Muscle layer of duodenum (tissue), 2 donors: ENCODE results near the gene HES1.
A peak's percentile ranks its signal among the peaks of the same experiment; 100 is the strongest.
"Not testable (repeated sequence)": the region's sequence is repeated elsewhere in the genome, so short reads cannot be mapped to it uniquely, and the experiment has no call there.

Experiments used
- H3K27ac ChIP-seq: one replicate; pipeline ENCODE4 v1.7.0; 2013; ENCODE audit warnings: mild to moderate bottlenecking, low read length
- H3K27me3 ChIP-seq: one replicate; pipeline ENCODE4 v1.7.0; 2013; ENCODE audit warnings: low read depth, mild to moderate bottlenecking, control low read depth, low read length
- H3K36me3 ChIP-seq, 2 donors: one replicate each; pipeline ENCODE4 v1.7.0; 2013; ENCODE audit warnings: low read length in 2 of 2, control low read depth in 1 of 2, mild to moderate bottlenecking in 1 of 2; ENCODE audit not compliant: insufficient read depth in 2 of 2, control insufficient read depth in 1 of 2
- H3K4me1 ChIP-seq, 2 donors: one replicate each; pipeline ENCODE4 v1.7.0; 2013; ENCODE audit warnings: low read length in 2 of 2, mild to moderate bottlenecking in 2 of 2, control low read depth in 1 of 2, moderate library complexity in 1 of 2; ENCODE audit not compliant: insufficient read depth in 2 of 2, control insufficient read depth in 1 of 2
- H3K4me3 ChIP-seq, 2 donors: one replicate each; pipeline ENCODE4 v1.7.0; 2013; ENCODE audit warnings: low read length in 2 of 2, low read depth in 1 of 2, mild to moderate bottlenecking in 1 of 2
- H3K9me3 ChIP-seq, 2 donors: one replicate each; pipeline ENCODE4 v1.7.0; 2013; ENCODE audit warnings: low read length in 2 of 2, control low read depth in 1 of 2, mild to moderate bottlenecking in 1 of 2; ENCODE audit not compliant: control insufficient read depth in 1 of 2
- donor health status: healthy.

Gene HES1

DNA sequence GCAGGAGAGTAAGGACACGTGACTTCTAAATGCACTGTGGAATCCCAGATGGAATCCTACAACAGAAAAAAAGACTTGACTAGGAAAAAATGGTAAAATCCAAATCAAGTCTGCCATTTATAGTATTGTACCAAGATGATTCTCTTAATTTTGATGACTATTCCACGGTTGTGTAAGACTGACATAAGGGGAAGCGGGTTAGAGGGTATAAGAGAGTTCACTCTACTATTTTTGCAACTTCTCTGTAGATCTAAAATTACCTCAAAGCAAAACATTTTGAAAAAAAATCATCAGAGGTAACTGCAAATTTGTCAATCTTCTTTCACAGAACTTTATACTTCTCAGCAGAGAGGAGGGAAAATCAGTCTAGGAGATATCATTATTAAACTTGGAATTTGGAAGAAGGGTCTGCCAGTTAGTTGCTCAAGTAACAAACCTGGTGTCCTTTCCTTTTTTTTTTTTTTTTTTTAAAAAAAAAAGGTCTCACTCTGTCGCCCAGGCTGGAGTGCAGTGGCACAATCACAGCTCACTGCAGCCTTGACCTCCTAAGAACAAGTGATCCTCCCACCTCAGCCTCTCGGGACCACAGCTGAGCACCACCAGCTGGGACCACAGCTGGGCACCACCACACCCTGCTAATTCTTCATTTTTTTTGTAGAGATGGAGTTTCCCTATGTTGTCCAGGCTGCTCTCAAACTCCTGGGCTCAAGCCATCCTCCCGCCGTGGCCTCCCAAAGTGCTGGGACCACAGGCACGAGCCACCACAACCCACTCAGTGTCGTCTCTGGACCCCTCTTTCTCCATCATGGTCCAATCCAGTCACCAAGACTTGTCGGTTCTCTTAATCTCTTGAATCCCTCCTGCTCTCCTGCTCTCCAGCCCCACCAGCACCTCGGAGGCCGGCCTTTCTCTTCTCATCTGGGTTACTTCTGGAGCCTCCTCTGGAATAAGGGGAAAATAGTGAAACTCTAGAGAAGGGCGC lies 14.9 kb upstream of the HES1 start:
- Histone ChIP-seq H3K4me1 (peaks cover 0 to 5% of the 10 kb centered on the region in 2 donors), H3K36me3 (no peaks in the 10 kb centered on the region), H3K27ac (no peak overlapping the region), H3K27me3 (no peaks in the 10 kb centered on the region), H3K4me3 (no peak overlapping the region), H3K9me3 (no peaks in the 10 kb centered on the region)

DNA sequence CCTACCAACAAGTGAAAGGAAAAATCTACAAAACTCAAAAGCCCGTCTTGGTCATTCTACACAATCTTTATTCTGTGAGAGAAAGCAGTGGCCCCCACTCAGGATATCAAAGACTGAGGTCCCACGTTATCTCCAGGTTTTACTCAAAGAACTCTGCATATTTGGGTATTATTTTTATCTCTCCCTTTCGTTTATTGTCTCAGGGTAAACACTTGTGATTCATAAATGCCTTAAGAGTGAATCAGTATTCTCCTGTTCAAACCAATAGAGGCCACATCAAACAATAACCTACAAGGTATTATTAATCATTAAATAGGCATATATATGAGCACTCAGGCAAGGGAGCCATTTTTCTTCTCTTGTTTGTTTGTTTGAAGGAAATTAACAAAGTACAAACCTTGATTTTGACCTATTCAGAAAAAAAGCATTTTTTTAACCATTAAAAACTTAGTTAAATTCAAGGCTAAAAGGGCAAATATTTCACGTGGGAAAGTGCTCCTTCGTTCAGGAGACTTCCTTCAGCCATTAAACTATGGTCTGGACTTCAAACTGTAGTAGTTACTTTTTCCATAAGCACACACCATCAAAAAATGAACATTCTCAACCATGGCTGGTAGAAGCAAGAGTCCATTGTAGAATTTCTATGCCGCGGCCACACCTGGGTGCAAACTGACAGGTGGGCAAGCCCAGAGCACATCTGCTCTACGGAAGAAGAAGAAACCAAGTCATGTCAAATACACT lies 13.9 kb upstream of the HES1 start:
- no peaks in the 10 kb centered on the region for H3K27me3 ChIP-seq
- H3K4me1 ChIP-seq: peaks cover 0 to 5% of the 10 kb centered on the region in 2 donors
- H3K36me3 ChIP-seq: no peaks in the 10 kb centered on the region
- no peak overlapping the region for H3K4me3 ChIP-seq
- H3K9me3 ChIP-seq: no peaks in the 10 kb centered on the region
- peak overlapping the region; percentile 4 for H3K27ac ChIP-seq

DNA sequence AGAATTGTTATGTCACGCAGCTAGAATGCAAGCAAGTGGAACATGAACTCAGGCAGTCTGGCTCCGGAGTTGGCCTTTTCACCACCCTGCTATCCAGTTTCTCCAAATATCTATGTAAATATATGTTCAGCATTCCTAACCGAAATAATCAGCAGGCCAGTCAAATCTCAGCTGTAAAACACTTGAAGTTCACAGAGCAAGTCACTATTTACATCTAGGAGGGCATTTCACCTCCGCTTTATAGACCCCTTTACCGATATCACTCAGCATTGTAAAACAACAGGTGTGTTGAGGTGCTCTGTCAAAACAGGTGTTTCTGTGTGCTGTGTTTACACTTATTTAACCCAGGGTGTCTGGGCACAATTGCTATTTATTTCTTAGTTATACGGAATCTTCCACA lies 12.2 kb upstream of the HES1 start:
- H3K9me3 ChIP-seq: no peaks in the 10 kb centered on the region
- H3K4me1 ChIP-seq: no peaks in the 10 kb centered on the region
- H3K27me3 ChIP-seq: no peaks in the 10 kb centered on the region
- H3K4me3 ChIP-seq: no peak overlapping the region
- H3K27ac ChIP-seq: no peak overlapping the region
- no peaks in the 10 kb centered on the region for H3K36me3 ChIP-seq

DNA sequence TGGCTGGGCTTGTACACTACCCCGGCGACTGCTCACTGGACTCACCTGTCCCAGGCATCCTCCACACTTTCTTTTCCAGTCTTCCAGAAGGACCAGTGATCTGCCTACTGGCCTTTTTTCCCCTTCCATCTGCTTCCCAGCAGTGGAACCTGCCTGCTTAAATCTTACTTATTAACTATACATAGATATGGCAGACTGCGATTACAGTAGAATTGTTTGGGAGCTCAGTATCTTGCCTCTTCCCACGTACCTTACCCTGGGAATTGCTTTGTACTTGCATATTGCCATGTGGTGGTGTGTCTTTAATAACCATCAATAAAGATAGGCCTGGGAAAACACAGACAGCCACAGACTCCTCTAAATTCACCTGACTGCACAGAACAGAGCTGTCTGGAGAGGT lies 11.8 kb upstream of the HES1 start:
- Histone ChIP-seq H3K27me3 (no peaks in the 10 kb centered on the region), H3K27ac (no peak overlapping the region), H3K36me3 (no peaks in the 10 kb centered on the region), H3K9me3 (no peaks in the 10 kb centered on the region), H3K4me3 (no peak overlapping the region), H3K4me1 (no peaks in the 10 kb centered on the region)

DNA sequence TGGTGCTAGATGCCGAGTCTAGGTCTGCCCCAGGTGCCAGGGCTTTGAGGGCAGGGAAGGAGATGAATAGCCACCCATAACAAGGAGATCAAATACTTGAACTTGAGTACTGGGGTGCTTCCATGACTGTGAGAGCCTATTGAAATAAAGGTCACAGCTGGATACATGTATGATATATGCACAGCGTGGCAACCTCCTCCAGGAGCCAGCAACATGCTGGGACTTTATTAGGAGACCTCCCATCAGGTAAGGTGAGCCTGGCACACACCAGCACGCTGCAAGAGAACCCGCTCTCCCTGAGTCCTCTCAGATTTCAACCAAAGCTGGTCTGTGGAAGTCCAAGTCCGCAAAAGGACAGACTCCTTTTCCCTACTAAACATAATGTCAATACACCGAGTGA lies 10.5 kb upstream of the HES1 start:
- peaks cover 6 to 10% of the 10 kb centered on the region in 2 donors for H3K4me1 ChIP-seq
- no peak overlapping the region for H3K4me3 ChIP-seq
- no peaks in the 10 kb centered on the region for H3K9me3 ChIP-seq
- no peaks in the 10 kb centered on the region for H3K36me3 ChIP-seq
- H3K27ac ChIP-seq: no peak overlapping the region
- H3K27me3 ChIP-seq: no peaks in the 10 kb centered on the region

DNA sequence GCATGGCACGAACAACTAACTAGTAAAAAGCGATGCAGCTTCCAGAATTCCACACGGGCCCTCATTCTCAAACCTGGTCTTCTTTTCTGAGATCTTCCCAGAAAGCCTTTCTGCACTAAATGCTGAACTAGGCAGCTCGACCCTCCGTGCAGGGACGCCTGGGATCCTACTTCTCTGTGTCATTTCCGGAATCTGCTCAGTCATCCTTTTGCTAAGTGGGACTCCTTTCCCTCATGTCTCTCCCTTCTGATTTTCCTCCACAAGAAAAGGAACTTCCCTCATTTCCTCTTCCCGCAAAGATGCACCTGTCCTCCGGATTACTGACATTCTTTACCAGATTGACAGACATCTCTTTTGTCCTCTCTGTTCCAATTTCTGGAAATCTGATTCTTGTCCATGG lies 9.2 kb upstream of the HES1 start:
- H3K36me3 ChIP-seq: no peaks in the 10 kb centered on the region
- H3K4me1 ChIP-seq: peaks cover 12 to 19% of the 10 kb centered on the region in 2 donors
- H3K27ac ChIP-seq: no peak overlapping the region
- H3K4me3 ChIP-seq: no peak overlapping the region
- no peaks in the 10 kb centered on the region for H3K9me3 ChIP-seq
- H3K27me3 ChIP-seq: no peaks in the 10 kb centered on the region

DNA sequence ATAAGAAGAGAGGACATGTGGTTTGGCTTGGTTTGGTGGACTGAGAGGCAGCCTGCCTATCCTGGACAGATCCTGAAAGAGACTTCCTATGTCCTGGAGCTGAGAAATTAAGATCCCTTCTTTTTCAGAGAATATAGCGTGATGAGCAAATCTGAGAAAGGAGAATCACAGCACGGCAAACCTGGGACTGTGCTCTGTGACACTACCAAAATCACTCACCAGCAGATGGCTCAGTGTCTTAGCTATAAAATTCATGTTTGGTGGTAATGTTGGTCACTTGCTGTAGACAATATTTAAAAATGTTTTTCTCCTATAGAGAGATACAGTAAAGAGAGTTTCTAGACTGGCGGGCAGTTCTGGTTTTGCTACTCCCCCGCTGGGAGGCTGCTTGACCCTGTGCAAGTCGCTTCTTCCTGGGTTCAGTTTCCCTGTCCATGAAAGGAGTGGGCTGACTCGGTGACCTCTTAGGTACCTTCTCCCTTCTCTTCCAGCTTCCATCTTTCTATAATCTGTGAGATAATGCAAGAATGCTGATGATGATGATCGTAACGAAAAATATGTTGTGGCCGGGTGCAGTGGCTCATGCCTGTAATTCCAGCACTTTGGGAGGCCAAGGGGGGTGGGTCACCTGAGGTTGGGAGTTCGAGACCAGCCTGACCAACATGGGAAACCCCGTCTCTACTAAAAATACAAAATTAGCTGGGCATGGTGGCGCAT lies 7.6 kb upstream of the HES1 start:
- no peaks in the 10 kb centered on the region for H3K36me3 ChIP-seq
- H3K4me1 ChIP-seq: peaks cover 12 to 19% of the 10 kb centered on the region in 2 donors
- no peak overlapping the region for H3K27ac ChIP-seq
- H3K27me3 ChIP-seq: no peaks in the 10 kb centered on the region
- H3K9me3 ChIP-seq: no peaks in the 10 kb centered on the region
- H3K4me3 ChIP-seq: no peak overlapping the region

DNA sequence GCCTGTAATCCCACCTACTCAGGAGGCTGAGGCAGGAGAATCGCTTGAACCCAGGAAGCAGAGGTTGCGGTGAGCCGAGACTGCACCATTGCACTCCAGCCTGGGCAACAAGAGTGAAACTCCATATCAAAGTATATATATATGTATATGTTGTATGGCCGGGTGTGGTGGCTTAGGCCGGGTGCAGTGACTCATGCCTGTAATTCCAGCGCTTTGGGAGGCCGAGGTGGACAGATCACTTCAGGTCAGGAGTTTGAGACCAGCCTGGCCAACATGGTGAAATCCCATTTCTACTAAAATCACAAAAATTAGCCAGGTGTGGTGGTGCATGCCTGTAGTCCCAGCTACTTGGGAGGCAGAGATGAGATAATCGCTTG lies 7.0 kb upstream of the HES1 start:
- peaks cover 12 to 19% of the 10 kb centered on the region in 2 donors for H3K4me1 ChIP-seq
- not testable (repeated sequence) for H3K9me3 ChIP-seq, H3K4me3 ChIP-seq, H3K27ac ChIP-seq, H3K27me3 ChIP-seq, H3K36me3 ChIP-seq

DNA sequence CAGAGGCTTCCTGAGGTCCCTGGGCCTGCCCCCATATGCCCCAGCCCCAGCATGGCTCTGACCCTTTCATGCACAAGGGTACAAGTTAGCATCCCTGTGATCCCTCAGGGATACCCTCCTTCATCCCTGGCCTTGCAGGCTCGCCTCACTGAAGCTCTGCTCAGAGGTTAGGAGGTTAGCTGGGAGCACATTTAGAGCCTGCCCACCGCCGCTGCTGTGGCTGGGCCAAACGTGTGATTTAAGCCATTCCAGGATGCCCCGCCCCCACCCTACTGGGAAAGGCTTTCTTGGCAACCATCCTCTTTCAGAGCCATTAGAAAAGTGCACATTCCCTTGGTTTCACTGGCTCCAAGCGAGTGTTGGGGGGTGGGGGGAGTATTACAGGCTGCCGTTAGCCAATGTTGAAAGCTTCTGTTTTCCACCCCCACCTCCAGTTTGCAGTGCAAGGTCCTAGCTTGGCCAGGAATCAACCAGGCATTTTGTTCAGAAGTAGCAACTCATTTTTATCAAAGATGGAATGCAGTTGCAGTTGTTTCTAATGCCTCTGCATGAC lies 6.3 kb upstream of the HES1 start:
- H3K4me3 ChIP-seq: peak overlapping the region in 1 of 2 donors; percentile 42
- no peaks in the 10 kb centered on the region for H3K27me3 ChIP-seq
- no peak overlapping the region for H3K27ac ChIP-seq
- no peaks in the 10 kb centered on the region for H3K9me3 ChIP-seq
- H3K36me3 ChIP-seq: no peaks in the 10 kb centered on the region
- H3K4me1 ChIP-seq: peaks cover 12 to 19% of the 10 kb centered on the region in 2 donors

DNA sequence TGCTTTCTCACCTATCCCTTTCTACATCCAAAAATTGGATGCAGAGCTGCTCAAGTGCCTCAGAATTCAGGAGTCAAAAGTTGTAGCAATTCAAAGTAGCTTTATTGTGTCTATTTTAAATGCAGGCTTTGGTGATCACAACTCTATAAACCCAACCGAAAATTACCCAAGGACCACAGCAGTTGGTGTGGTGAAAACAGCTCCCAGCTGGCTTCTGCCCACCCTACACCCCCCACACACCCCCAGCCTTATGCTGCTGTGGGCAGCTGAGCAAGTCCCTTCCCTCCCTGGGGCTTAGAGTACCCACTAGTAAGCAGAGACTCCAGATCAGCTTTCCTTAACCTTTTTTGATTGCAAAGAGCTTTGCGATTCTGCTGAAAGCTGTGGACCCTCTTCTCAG lies 5.8 kb upstream of the HES1 start:
- peaks cover 12 to 21% of the 10 kb centered on the region in 2 donors for H3K4me1 ChIP-seq
- no peaks in the 10 kb centered on the region for H3K27me3 ChIP-seq
- H3K4me3 ChIP-seq: peak overlapping the region in 1 of 2 donors; percentile 42
- no peaks in the 10 kb centered on the region for H3K9me3 ChIP-seq
- peak overlapping the region; percentile 60 for H3K27ac ChIP-seq
- H3K36me3 ChIP-seq: peaks cover 0 to 2% of the 10 kb centered on the region in 2 donors
